Neuronal stem cell (in vitro differentiated cells): ENCODE data around the gene MGLL.

Experiments
- DNase-seq: peaks from one replicate; pipeline ENCODE4 v3.0.0-alpha.2; 2013; ENCODE audit warnings: low spot score
- H2AFZ ChIP-seq: one replicate; pipeline ENCODE4 v1.6.1; 2013; ENCODE audit warnings: mild to moderate bottlenecking, low read length, inconsistent platforms
- H2AK5ac ChIP-seq: 2 replicates; pipeline ENCODE4 v1.6.1; 2013; ENCODE audit warnings: low read depth, mild to moderate bottlenecking, inconsistent platforms, low read length, moderate library complexity, mixed read lengths
- H2BK120ac ChIP-seq: 2 replicates; pipeline ENCODE4 v1.6.1; 2013; ENCODE audit warnings: low read depth, mild to moderate bottlenecking, inconsistent platforms, low read length, moderate library complexity, mixed read lengths
- H2BK12ac ChIP-seq: one replicate; pipeline ENCODE4 v1.6.1; 2013; ENCODE audit warnings: low read length, inconsistent platforms
- H2BK15ac ChIP-seq: 2 replicates; pipeline ENCODE4 v1.6.1; 2013; ENCODE audit warnings: mild to moderate bottlenecking, low read length, inconsistent platforms, mixed read lengths
- H2BK5ac ChIP-seq: one replicate; pipeline ENCODE4 v1.6.1; 2013; ENCODE audit warnings: inconsistent platforms, mild to moderate bottlenecking, low read length, moderate library complexity
- H3K14ac ChIP-seq: one replicate; pipeline ENCODE4 v1.6.1; 2013; ENCODE audit warnings: low read length, inconsistent platforms
- H3K18ac ChIP-seq: 2 replicates; pipeline ENCODE4 v1.6.1; 2013; ENCODE audit warnings: low read length, inconsistent platforms
- H3K23ac ChIP-seq: 2 replicates; pipeline ENCODE4 v1.6.1; 2013; ENCODE audit warnings: low read depth, mild to moderate bottlenecking, mixed read lengths, low read length, inconsistent platforms; ENCODE audit not compliant: poor library complexity
- H3K27ac ChIP-seq: replicated peaks from 3 replicates; pipeline ENCODE4 v1.5.1; 2013; ENCODE audit warnings: low read length, inconsistent platforms
- H3K27me3 ChIP-seq, 3 experiments: 2 replicates each; pipeline ENCODE4 v1.6.1; 2013; ENCODE audit warnings: low read length in 3 of 3, mild to moderate bottlenecking in 2 of 3, inconsistent platforms in 1 of 3, low read depth in 1 of 3, mixed read lengths in 1 of 3, moderate library complexity in 1 of 3; ENCODE audit not compliant: control insufficient read depth in 3 of 3, insufficient read depth in 3 of 3
- H3K36me3 ChIP-seq, 2 donors: replicated peaks in 1 of 2; 2 replicates each; pipeline ENCODE4 v1.6.1; 2013; ENCODE audit warnings: low read length in 2 of 2; ENCODE audit not compliant: control insufficient read depth in 2 of 2, insufficient read depth in 2 of 2
- H3K4ac ChIP-seq: 2 replicates; pipeline ENCODE4 v1.6.1; 2013; ENCODE audit warnings: inconsistent platforms, mild to moderate bottlenecking, low read length, moderate library complexity
- H3K4me1 ChIP-seq, 2 donors: 1 replicate in 1 of 2; 2 replicates in 1 of 2; pipeline ENCODE4 v1.6.1; 2013; ENCODE audit warnings: low read length in 2 of 2, low read depth in 1 of 2; ENCODE audit not compliant: control insufficient read depth in 2 of 2, insufficient read depth in 1 of 2
- H3K4me2 ChIP-seq: one replicate; pipeline ENCODE4 v1.6.1; 2013; ENCODE audit warnings: mild to moderate bottlenecking, low read length, inconsistent platforms; ENCODE audit not compliant: insufficient read depth, poor library complexity, severe bottlenecking
- H3K4me3 ChIP-seq, 2 donors: 2 replicates each; pipeline ENCODE4 v1.5.1; 2013; ENCODE audit warnings: low read length in 2 of 2, mild to moderate bottlenecking in 2 of 2, inconsistent platforms in 1 of 2, moderate library complexity in 1 of 2
- H3K79me1 ChIP-seq: one replicate; pipeline ENCODE4 v1.6.1; 2013; ENCODE audit warnings: low read depth, mild to moderate bottlenecking, inconsistent platforms, low read length, moderate library complexity
- H3K9ac ChIP-seq: one replicate; pipeline ENCODE4 v1.6.1; 2013; ENCODE audit warnings: mild to moderate bottlenecking, low read depth, low read length, inconsistent platforms; ENCODE audit not compliant: poor library complexity
- H3K9me3 ChIP-seq, 2 donors: replicated peaks in 1 of 2; 2 replicates each; pipeline versions ENCODE3 to v1.6.1; 2013; ENCODE audit warnings: low read length in 2 of 2, mild to moderate bottlenecking in 2 of 2, inconsistent platforms in 1 of 2, low read depth in 1 of 2, mixed read lengths in 1 of 2, moderate library complexity in 1 of 2; ENCODE audit not compliant: control insufficient read depth in 2 of 2, insufficient read depth in 1 of 2
- H4K8ac ChIP-seq: one replicate; pipeline ENCODE4 v1.6.1; 2013; ENCODE audit warnings: low read depth, mild to moderate bottlenecking, inconsistent platforms, low read length, moderate library complexity
- H4K91ac ChIP-seq: one replicate; pipeline ENCODE4 v1.6.1; 2013; ENCODE audit warnings: low read length, low read depth, mild to moderate bottlenecking, inconsistent platforms; ENCODE audit not compliant: poor library complexity
- WGBS, 2 donors: extraction: QIAGEN DNeasy Blood & Tissue Kit; methylation state at CpG; one replicate each; pipeline ENCODE4 v1.1.7; 2013; ENCODE audit warnings: missing lambda C conversion rate in 2 of 2, mixed read lengths in 1 of 2; ENCODE audit not compliant: insufficient read length in 2 of 2, insufficient replicate concordance in 1 of 2; ENCODE audit errors: extremely low coverage in 2 of 2; 5-methylcytosine and 5-hydroxymethylcytosine counted together

MGLL gene

DNA sequence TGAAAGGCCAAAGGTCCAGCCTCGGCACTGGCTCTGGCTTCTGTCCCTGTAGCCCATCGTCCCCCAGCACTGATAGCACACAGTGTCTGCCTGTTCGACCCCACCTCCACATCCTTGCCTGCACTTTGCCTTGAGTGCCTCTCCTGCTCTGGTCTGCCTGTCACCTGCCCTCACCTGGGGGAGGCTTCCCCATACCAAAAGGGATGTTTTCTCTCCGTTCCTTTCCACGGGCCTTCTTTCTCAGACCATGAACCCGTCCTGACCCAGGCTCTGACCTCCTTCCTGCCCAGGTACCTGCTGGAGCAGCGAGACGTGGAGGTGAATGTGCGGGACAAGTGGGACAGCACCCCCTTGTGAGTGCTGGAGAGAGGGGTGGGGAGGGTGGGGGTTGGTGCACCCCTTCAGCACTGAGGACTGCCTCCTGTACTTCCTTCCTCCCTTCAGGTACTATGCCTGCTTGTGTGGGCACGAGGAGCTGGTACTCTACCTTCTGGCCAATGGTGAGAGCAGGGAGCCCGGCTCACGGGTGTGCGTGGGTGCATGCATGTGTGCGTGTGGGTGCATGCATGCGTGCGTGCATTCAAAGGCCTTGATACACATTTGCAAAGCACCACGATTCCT is 148.1 kb downstream of the MGLL start:
- Histone ChIP-seq H2AK5ac (peak overlapping the region; percentile 73), H3K27me3 (peaks cover 0 to 6% (median 5%) of the 10 kb centered on the region in 3 experiments), H3K9me3 (no peaks in the 10 kb centered on the region), H3K79me1 (peaks cover 2% of the 10 kb centered on the region), H3K4ac (no peak overlapping the region), H3K36me3 (peaks cover 0 to 7% of the 10 kb centered on the region in 2 donors), H2BK5ac (peak overlapping the region; percentile 72), H3K23ac (peak overlapping the region; percentile 40), H2BK120ac (peak overlapping the region; percentile 55), H3K18ac (no peak overlapping the region), H2BK15ac (peak overlapping the region; percentile 54), H4K8ac (no peak overlapping the region), H3K4me3 (peak overlapping the region in 1 of 2 donors; percentile 77), H4K91ac (no peak overlapping the region), H2AFZ (peak overlapping the region; percentile 94), H3K27ac (no peak overlapping the region), H3K9ac (peak overlapping the region; percentile 61), H2BK12ac (peak overlapping the region; percentile 50), H3K14ac (no peak overlapping the region), H3K4me1 (peaks cover 4 to 7% of the 10 kb centered on the region in 2 donors), H3K4me2 (no peak overlapping the region)
- no peak for DNase-seq
- whole genome bisulfite sequencing, 2 donors: no CpG with 5 or more reads among the region's 17 CpGs

DNA sequence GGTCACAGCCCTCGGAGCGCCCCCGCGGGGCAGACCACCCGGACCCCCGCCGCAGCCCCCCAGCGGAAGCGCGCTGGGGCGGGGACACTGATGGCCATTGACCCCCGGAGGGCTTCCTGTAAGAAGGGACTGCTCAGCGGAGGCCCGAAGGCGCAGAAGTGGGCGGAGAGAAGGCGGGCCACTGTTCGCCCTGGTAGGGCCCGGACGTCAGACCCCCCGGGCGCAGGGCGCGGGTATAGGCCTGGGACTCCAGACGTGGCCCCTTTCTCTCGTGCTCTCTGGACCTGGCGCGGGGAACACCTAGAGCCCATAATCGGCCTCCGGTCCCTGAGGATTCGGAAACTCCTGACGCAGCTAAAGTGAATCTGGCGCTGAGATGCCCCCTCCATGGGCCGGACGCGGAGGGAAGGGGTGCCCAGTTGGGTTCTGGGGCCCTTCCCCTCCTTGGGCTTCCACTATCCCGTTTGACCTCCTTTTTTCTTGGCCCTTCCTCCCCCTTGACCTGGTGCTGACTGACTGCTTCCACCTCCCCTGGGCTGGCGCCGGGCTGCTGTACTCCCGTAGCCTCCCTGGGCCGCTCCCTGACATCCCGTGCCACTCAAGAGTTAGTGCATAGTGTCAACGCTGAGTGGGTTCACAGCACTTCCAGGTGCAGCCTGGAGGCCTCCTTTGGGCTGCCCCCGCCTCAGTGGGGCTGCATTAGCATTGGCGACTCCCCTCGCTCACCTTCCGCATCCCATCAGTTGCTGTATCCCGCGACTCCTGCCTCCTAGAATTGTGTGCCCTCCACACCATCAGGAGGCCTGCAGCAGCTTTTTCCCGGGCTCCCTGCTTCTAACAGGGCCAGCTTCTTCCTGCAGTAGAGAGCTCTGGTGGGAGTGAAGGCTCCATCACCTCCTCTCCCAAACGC is 148.9 kb downstream of the MGLL start:
- Histone ChIP-seq H4K8ac (peak overlapping the region; percentile 30), H3K14ac (no peak overlapping the region), H2BK12ac (peak overlapping the region; percentile 88), H2BK5ac (peak overlapping the region; percentile 72), H3K4me2 (peak overlapping the region; percentile 91), H3K18ac (peak overlapping the region; percentile 97), H3K4ac (no peak overlapping the region), H3K79me1 (peaks cover 2% of the 10 kb centered on the region), H4K91ac (no peak overlapping the region), H3K27ac (no peak overlapping the region), H2BK15ac (peak overlapping the region; percentile 54), H3K36me3 (peaks cover 1 to 15% of the 10 kb centered on the region in 2 donors), H2AFZ (peak overlapping the region; percentile 94), H3K4me3 (peak overlapping the region; percentile 77 to 97), H3K9ac (peak overlapping the region; percentile 71), H3K23ac (peak overlapping the region; percentile 40), H3K9me3 (no peaks in the 10 kb centered on the region), H2BK120ac (peak overlapping the region; percentile 55), H3K27me3 (peaks cover 0 to 6% (median 5%) of the 10 kb centered on the region in 3 experiments), H2AK5ac (peak overlapping the region; percentile 94), H3K4me1 (peaks cover 4 to 7% of the 10 kb centered on the region in 2 donors)
- WGBS, 2 donors: no CpG with 5 or more reads among the region's 51 CpGs
- DNase-seq: no peak

GRCh38 chr3:127672429-127673190 is 149.7 kb downstream of the MGLL start, which contains the start of gene ABTB1:
Gene ABTB1, plus strand, starts transcription at chr3:127672952. Its CDS starts 74 bp downstream, at chr3:127673026.
- peak within 1 kb of the TSS; percentile 82 for H4K8ac ChIP-seq
- H3K4me1 ChIP-seq: peaks cover 4 to 7% of the 10 kb centered on the region in 2 donors
- H2AFZ ChIP-seq: peak within 1 kb of the TSS; percentile 94
- peaks cover 0 to 6% (median 5%) of the 10 kb centered on the region in 3 experiments for H3K27me3 ChIP-seq
- peak within 1 kb of the TSS; percentile 93 for H3K9ac ChIP-seq
- peak within 1 kb of the TSS; percentile 93 for H3K4me2 ChIP-seq
- peaks cover 1 to 23% of the 10 kb centered on the region in 2 donors for H3K36me3 ChIP-seq
- DNase-seq: peak; percentile 65
- peak within 1 kb of the TSS; percentile 97 for H3K23ac ChIP-seq
- peak within 1 kb of the TSS; percentile 98 for H2AK5ac ChIP-seq
- H4K91ac ChIP-seq: no peak within 1 kb of the TSS
- peak within 1 kb of the TSS; percentile 97 for H3K18ac ChIP-seq
- peak within 1 kb of the TSS; percentile 97 for H2BK120ac ChIP-seq
- no peak within 1 kb of the TSS for H3K4ac ChIP-seq
- H3K79me1 ChIP-seq: peaks cover 2% of the 10 kb centered on the region
- peak within 1 kb of the TSS; percentile 85 for H2BK15ac ChIP-seq
- no peaks in the 10 kb centered on the region for H3K9me3 ChIP-seq
- H3K14ac ChIP-seq: peak within 1 kb of the TSS; percentile 98
- no peak within 1 kb of the TSS for H3K27ac ChIP-seq
- H2BK12ac ChIP-seq: peak within 1 kb of the TSS; percentile 88
- WGBS, 2 donors: no CpG with 5 or more reads among the region's 102 CpGs
- peak within 1 kb of the TSS; percentile 77 to 97 for H3K4me3 ChIP-seq
- H2BK5ac ChIP-seq: peak within 1 kb of the TSS; percentile 72
